H1 (cell line): Measurements from ENCODE around the gene WNK3.

Source experiments
- CBX8 ChIP-seq: fragments of 300-800, 300-1000 bp; sonication (generic); IDR thresholded peaks from 2 replicates; pipeline ENCODE4 v1.7.1; 2016; ENCODE audit warnings: low read depth, low read length, borderline replicate concordance
- CEBPB ChIP-seq: IDR thresholded peaks from 2 replicates; pipeline ENCODE4 v1.6.1; 2012; ENCODE audit warnings: low read depth, low read length
- CTCF ChIP-seq, 3 experiments: IDR thresholded peaks; 1 replicate in 2 of 3; 2 replicates in 1 of 3; pipeline versions ENCODE4 v1.5.1 to v1.6.1; 2011; ENCODE audit warnings: low read length in 3 of 3, mild to moderate bottlenecking in 3 of 3, inconsistent platforms in 2 of 3, low read depth in 1 of 3, moderate library complexity in 1 of 3; ENCODE audit not compliant: insufficient read depth in 1 of 3; ENCODE audit errors: control extremely low read depth in 1 of 3
- EGR1 ChIP-seq: IDR thresholded peaks from 2 replicates; pipeline ENCODE4 v1.6.1; 2011; ENCODE audit warnings: low read depth, low read length, borderline replicate concordance
- EP300 ChIP-seq, 2 experiments: IDR thresholded peaks; 1 replicate in 1 of 2; 2 replicates in 1 of 2; pipeline ENCODE4 v1.6.1; 2011 to 2012; ENCODE audit warnings: low read depth in 2 of 2, low read length in 2 of 2, mild to moderate bottlenecking in 2 of 2, borderline replicate concordance in 1 of 2, inconsistent platforms in 1 of 2, moderate library complexity in 1 of 2
- JUN ChIP-seq: IDR thresholded peaks from 2 replicates; pipeline ENCODE4 v1.6.1; 2011; ENCODE audit warnings: low read depth, mild to moderate bottlenecking, improper control_type of control experiment, low read length
- NANOG ChIP-seq: IDR thresholded peaks from 2 replicates; pipeline ENCODE4 v1.6.1; 2011; ENCODE audit warnings: low read length, low read depth, mild to moderate bottlenecking, inconsistent platforms; ENCODE audit not compliant: insufficient read depth, poor library complexity, severe bottlenecking
- POLR2A ChIP-seq, 2 experiments: IDR thresholded peaks; 1 replicate in 1 of 2; 2 replicates in 1 of 2; pipeline ENCODE4 v1.6.1; 2011; ENCODE audit warnings: low read depth in 2 of 2, low read length in 2 of 2, mild to moderate bottlenecking in 2 of 2; ENCODE audit errors: control extremely low read depth in 1 of 2
- POLR2AphosphoS5 ChIP-seq: IDR thresholded peaks from 2 replicates; pipeline ENCODE4 v1.6.1; 2011; ENCODE audit warnings: low read depth, low read length
- RAD21 ChIP-seq, 2 experiments: IDR thresholded peaks in 1 of 2; conservative IDR thresholded peaks in 1 of 2; 2 replicates each; pipeline ENCODE4 v1.6.1; 2011; ENCODE audit warnings: low read depth in 2 of 2, low read length in 2 of 2, improper control_type of control experiment in 1 of 2, inconsistent platforms in 1 of 2, mild to moderate bottlenecking in 1 of 2, moderate library complexity in 1 of 2
- YY1 ChIP-seq: IDR thresholded peaks from 2 replicates; pipeline ENCODE4 v1.6.1; 2011; ENCODE audit warnings: low read depth, mild to moderate bottlenecking, low read length

GRCh38 chrX:54271664-54272063 is 86.2 kb downstream of the WNK3 start:
- TF ChIP-seq POLR2AphosphoS5 (no peak), CBX8 (no peak), POLR2A (IDR thresholded peaks at IDR 0.05; ENCODE audit: control extremely low read depth in 1 of 2, low read depth in 2 of 2, low read length in 2 of 2) (no peak), EP300 (IDR thresholded peaks at IDR 0.05; ENCODE audit: borderline replicate concordance in 1 of 2, low read depth in 2 of 2, low read length in 2 of 2) (no peak), CTCF (IDR thresholded peaks at IDR 0.05; ENCODE audit: control extremely low read depth in 1 of 3, insufficient read depth in 1 of 3, low read depth in 1 of 3, low read length in 3 of 3) (no peak), YY1 (no peak), EGR1 (no peak), JUN (no peak), CEBPB (no peak), RAD21 (IDR thresholded peaks at IDR 0.05 in 1 of 2, conservative IDR thresholded peaks at IDR 0.05 in 1 of 2; ENCODE audit: low read depth in 2 of 2, low read length in 2 of 2) (no peak), NANOG (no peak)
